PC-9 (cell line): ENCODE measurements around the gene FOXJ3. TPM values are rescaled to one million over a fixed set of nuclear protein-coding genes. Genes with fewer than 3 reads are reported as not detected.

ENCODE experiments used
- BruUV-seq: library from RNA; stranded (reverse); fragments of 400-500 nt; replicated peaks from 2 replicates; lab custom pipeline; 2021; lab: Mats Ljungman, UMichigan
- CTCF ChIA-PET: fragments of 300-600 bp; sonication (Branson Sonifier 250); formaldehyde crosslinking; loops from one replicate; lab custom pipeline; 2022; ENCODE audit warnings: antibody characterized with exemption; lab: Charles Lee
- POLR2A ChIA-PET: fragments of 300-600 bp; sonication (Branson Sonifier 250); formaldehyde crosslinking; loops from one replicate; lab custom pipeline; 2022; ENCODE audit warnings: antibody characterized with exemption; ENCODE audit not compliant: unreplicated experiment; lab: Charles Lee
- DNase-seq, 2 experiments: peaks; one replicate each; pipeline versions ENCODE4 v3.0.0 to v3.0.0-alpha.2; 2015 to 2022; ENCODE audit warnings: mixed read lengths in 1 of 2
- H2AFZ ChIP-seq: fragments of 200-600 bp; sonication (generic); 2 replicates; pipeline ENCODE4 v1.8.1; 2017; ENCODE audit warnings: antibody characterized with exemption
- H3F3A ChIP-seq: fragments of 200-600 bp; sonication (generic); 2 replicates; pipeline ENCODE4 v1.8.1; 2017; ENCODE audit warnings: antibody characterized with exemption, mild to moderate bottlenecking, low read depth; ENCODE audit not compliant: insufficient read depth
- H3K27ac ChIP-seq: fragments of 200-600 bp; sonication (generic); 2 replicates; pipeline ENCODE4 v1.6.1; 2016; ENCODE audit warnings: mixed run types
- H3K27me3 ChIP-seq: fragments of 200-600 bp; sonication (generic); 2 replicates; pipeline ENCODE4 v1.6.1; 2016; ENCODE audit warnings: low read depth, mixed run types; ENCODE audit not compliant: insufficient read depth
- H3K36me3 ChIP-seq: fragments of 200-600 bp; sonication (generic); 2 replicates; pipeline ENCODE4 v1.6.1; 2016; ENCODE audit warnings: low read depth, mixed run types
- H3K4me1 ChIP-seq: fragments of 200-600 bp; sonication (generic); replicated peaks from 2 replicates; pipeline ENCODE4 v1.6.1; 2016; ENCODE audit warnings: mixed run types; ENCODE audit not compliant: insufficient read depth
- H3K4me2 ChIP-seq: fragments of 200-600 bp; sonication (generic); 2 replicates; pipeline ENCODE4 v1.6.1; 2017; ENCODE audit warnings: mixed run types
- H3K4me3 ChIP-seq: fragments of 200-600 bp; sonication (generic); 2 replicates; pipeline ENCODE4 v1.6.1; 2016; ENCODE audit warnings: mixed run types
- H3K79me2 ChIP-seq: fragments of 200-600 bp; sonication (generic); 2 replicates; pipeline ENCODE4 v1.6.1; 2017; ENCODE audit warnings: low read depth, mixed run types
- H3K9me2 ChIP-seq: fragments of 200-600 bp; sonication (generic); 2 replicates; pipeline ENCODE4 v1.8.1; 2017; ENCODE audit warnings: mild to moderate bottlenecking; ENCODE audit not compliant: insufficient read depth
- H3K9me3 ChIP-seq: fragments of 200-600 bp; sonication (generic); 2 replicates; pipeline ENCODE4 v1.8.1; 2016; ENCODE audit warnings: low read depth; ENCODE audit not compliant: insufficient read depth
- H4K20me1 ChIP-seq: fragments of 200-600 bp; sonication (generic); 2 replicates; pipeline ENCODE4 v1.8.1; 2017; ENCODE audit not compliant: insufficient read depth
- EZH2 ChIP-seq: fragments of 200-600 bp; sonication (generic); IDR thresholded peaks from 2 replicates; pipeline ENCODE4 v1.8.0; 2017; ENCODE audit warnings: antibody characterized with exemption, low read depth
- intact Hi-C: fragments of 100-400 bp; cut with micrococcal nuclease; formaldehyde crosslinking; loops from one replicate; pipeline ENCODE4 v1.10.0; 2022; ENCODE audit not compliant: unreplicated experiment
- total RNA-seq: library from RNA; stranded (reverse); gene quantifications from 2 replicates; pipeline ENCODE4 v1.2.3, GENCODE V29; 2021
- TF ChIP-seq, protein P1 (sequence below): fragments of 200-600 bp; sonication (generic); conservative IDR thresholded peaks from 2 replicates; pipeline ENCODE4 v1.6.1; 2017; ENCODE audit warnings: mixed run types, antibody characterized with exemption, mild to moderate bottlenecking, moderate library complexity

The FOXJ3 gene
- total RNA-seq, 1 experiment from 2014 or later: 60.4 TPM

DNA sequence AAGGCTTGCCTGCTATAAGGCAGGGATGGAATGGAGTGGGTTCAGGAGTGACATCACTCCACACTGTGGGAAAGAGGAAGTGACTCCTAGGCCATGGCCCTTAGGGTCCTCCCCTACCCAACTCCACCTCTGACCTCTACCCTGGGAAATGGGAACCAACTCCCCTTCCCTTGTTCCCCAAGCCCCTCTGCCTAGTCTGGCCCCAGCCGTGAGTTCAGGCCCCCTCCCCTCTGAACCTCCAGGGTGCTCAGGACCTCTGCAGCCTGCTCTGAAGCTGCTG, 166.7 kb downstream of the FOXJ3 start:
- H3K4me1 ChIP-seq: peaks cover 66% of the 10 kb centered on the region
- H3K9me3 ChIP-seq: no peaks in the 10 kb centered on the region
- H3F3A ChIP-seq: peaks cover 28% of the 10 kb centered on the region
- no peaks in the 10 kb centered on the region for H3K27me3 ChIP-seq
- peak overlapping the region; percentile 49 for H3K27ac ChIP-seq
- ChIA-PET POLR2A (no interaction called here), CTCF (no interaction called here)
- BruUV-seq: no TSS peak
- H3K79me2 ChIP-seq: no peaks in the 10 kb centered on the region
- no peak overlapping the region for H2AFZ ChIP-seq
- H3K36me3 ChIP-seq: no peaks in the 10 kb centered on the region
- no peak for DNase-seq
- no peaks in the 10 kb centered on the region for H3K9me2 ChIP-seq
- no peak for TF ChIP-seq EZH2
- TF ChIP-seq, protein P1, sequence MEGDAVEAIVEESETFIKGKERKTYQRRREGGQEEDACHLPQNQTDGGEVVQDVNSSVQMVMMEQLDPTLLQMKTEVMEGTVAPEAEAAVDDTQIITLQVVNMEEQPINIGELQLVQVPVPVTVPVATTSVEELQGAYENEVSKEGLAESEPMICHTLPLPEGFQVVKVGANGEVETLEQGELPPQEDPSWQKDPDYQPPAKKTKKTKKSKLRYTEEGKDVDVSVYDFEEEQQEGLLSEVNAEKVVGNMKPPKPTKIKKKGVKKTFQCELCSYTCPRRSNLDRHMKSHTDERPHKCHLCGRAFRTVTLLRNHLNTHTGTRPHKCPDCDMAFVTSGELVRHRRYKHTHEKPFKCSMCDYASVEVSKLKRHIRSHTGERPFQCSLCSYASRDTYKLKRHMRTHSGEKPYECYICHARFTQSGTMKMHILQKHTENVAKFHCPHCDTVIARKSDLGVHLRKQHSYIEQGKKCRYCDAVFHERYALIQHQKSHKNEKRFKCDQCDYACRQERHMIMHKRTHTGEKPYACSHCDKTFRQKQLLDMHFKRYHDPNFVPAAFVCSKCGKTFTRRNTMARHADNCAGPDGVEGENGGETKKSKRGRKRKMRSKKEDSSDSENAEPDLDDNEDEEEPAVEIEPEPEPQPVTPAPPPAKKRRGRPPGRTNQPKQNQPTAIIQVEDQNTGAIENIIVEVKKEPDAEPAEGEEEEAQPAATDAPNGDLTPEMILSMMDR: no peak
- intact Hi-C loops: loop anchor here (10.0 kb wide), 1 partner anchor 504 kb away; no protein-coding TSS in a partner anchor
- H4K20me1 ChIP-seq: no peaks in the 10 kb centered on the region
- H3K4me2 ChIP-seq: peak overlapping the region; percentile 39; the same call in 1 of the 2 replicates
- no peak overlapping the region for H3K4me3 ChIP-seq

- intact Hi-C loops: loop anchor here (10.0 kb wide), 1 partner anchor 503 kb away; no protein-coding TSS in a partner anchor
- CTCF ChIA-PET: no interaction called here
Observed at GRCh38 chr1:42167611-42168390, 167.2 kb downstream of the FOXJ3 start.

DNA sequence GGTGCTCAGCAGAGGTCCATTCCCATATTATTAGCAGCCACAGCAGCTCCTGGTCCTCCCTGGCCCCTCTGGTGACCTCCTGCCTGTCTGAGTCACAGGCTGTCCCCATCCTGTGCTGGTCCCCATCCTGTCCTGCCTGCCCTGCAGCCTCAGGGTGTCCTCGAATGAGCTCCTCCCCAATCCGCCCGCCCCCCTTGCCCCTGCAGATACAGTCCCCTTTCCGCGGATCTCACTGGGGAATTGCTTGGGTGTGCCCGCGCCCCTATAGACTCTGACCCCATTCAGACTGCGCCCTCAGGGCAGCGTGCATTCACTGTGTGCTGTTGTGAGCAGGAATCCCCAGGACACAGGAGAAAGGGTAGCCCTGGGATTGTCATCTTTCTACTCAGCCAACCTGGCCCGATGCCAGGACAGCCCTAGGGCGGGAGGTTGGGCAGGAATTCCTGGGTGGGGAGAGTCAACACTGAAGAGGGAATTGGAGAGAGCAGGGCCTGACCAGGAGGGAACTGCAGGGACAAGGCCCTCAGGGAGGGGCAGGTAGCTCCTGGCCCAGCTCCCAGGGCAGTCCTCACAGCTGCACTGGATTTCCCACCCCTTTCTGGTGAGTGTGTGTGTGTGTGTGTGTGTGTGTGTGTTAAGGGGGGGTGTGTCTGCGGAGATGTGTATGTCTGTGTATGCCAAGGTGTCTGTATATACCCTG, 169.4 kb downstream of the FOXJ3 start:
- Histone ChIP-seq H2AFZ (no peak overlapping the region), H3K9me2 (no peaks in the 10 kb centered on the region), H3F3A (peaks cover 25% of the 10 kb centered on the region), H3K4me1 (peaks cover 59% of the 10 kb centered on the region), H3K79me2 (no peaks in the 10 kb centered on the region), H3K27ac (peak overlapping the region; percentile 70), H3K9me3 (no peaks in the 10 kb centered on the region), H4K20me1 (no peaks in the 10 kb centered on the region), H3K4me3 (no peak overlapping the region), H3K4me2 (peak overlapping the region; percentile 64), H3K36me3 (no peaks in the 10 kb centered on the region), H3K27me3 (no peaks in the 10 kb centered on the region)
- intact Hi-C loops: loop anchor here (1.0 to 10.0 kb wide), 5 partner anchors 13 to 601 kb away; partner anchors contain the start of genes C1orf50 and P3H1
- peak; percentile 97 to 100 for DNase-seq
- BruUV-seq: no TSS peak
- POLR2A ChIA-PET: interaction anchor here (0.5 to 1.5 kb wide), 11 partner anchors 10 to 1782 kb away, joined by 3 to 45 read pairs (median 5); no protein-coding TSS in a partner anchor
- TF ChIP-seq, protein P1: no peak
- TF ChIP-seq EZH2: no peak
- CTCF ChIA-PET: interaction anchor here (1.2 to 1.5 kb wide), 2 partner anchors 8 to 14 kb away, joined by 4 to 5 read pairs; no protein-coding TSS in a partner anchor

More at GRCh38 chr1:42167611-42168390, 167.2 kb downstream of the FOXJ3 start:
- H3K9me2 ChIP-seq: no peaks in the 10 kb centered on the region
- H3F3A ChIP-seq: peaks cover 27% of the 10 kb centered on the region
- H3K4me3 ChIP-seq: no peak overlapping the region
- POLR2A ChIA-PET: interaction anchor here (0.5 kb wide), 1 partner anchor 705 kb away, joined by 24 read pairs; no protein-coding TSS in a partner anchor
- DNase-seq: peak in 1 of 2 experiments; percentile 70
- H3K4me1 ChIP-seq: peaks cover 64% of the 10 kb centered on the region
- no peaks in the 10 kb centered on the region for H3K36me3 ChIP-seq
- no TSS peak for BruUV-seq
- H3K27ac ChIP-seq: peak overlapping the region; percentile 49
- H3K4me2 ChIP-seq: peak overlapping the region; percentile 39
- TF ChIP-seq, protein P1: no peak
- no peak for TF ChIP-seq EZH2
- H4K20me1 ChIP-seq: no peaks in the 10 kb centered on the region
- H3K9me3 ChIP-seq: no peaks in the 10 kb centered on the region
- no peaks in the 10 kb centered on the region for H3K27me3 ChIP-seq
- no peak overlapping the region for H2AFZ ChIP-seq
- H3K79me2 ChIP-seq: no peaks in the 10 kb centered on the region
